ENCODE results near the gene APLP2.
"Not testable (repeated sequence)": the region's sequence is repeated elsewhere in the genome, so short reads cannot be mapped to it uniquely, and the experiment has no call there.

Gene APLP2

GRCh38 chr11:130090517-130090916 lies 20.8 kb downstream of the APLP2 start:
- DNase-seq (ENCODE audit: low read depth), result not testable (repeated sequence)

- not testable (repeated sequence) for DNase-seq (ENCODE audit: low read depth)
Observed at GRCh38 chr11:130091169-130091568, 21.5 kb downstream of the APLP2 start.

- no peak for DNase-seq (ENCODE audit: low read depth)
Observed at GRCh38 chr11:130092661-130093060, 23.0 kb downstream of the APLP2 start.

- no peak for DNase-seq (ENCODE audit: low read depth)
Observed at GRCh38 chr11:130094614-130095013, 24.9 kb downstream of the APLP2 start.

DNA sequence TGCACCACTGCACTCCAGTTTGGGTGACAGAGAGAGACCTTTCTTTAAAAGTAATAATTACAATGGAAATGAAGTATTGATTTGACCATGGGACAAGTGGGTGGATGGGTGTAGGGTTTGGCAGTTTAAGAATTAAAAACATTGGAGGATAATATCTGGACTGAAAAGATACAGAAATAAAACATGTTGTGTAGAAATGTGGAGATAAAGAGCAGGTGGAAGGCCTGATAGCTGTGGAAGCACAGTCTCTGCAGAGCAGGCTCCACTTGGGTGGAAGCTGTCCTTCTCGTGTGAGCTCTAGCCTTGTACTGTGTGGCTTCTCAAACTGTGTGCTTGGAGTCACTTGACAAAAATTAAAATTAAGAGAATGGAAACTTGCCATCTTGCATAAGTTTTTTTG lies 25.6 kb downstream of the APLP2 start:
- no peak for DNase-seq (ENCODE audit: low read depth)

GRCh38 chr11:130096042-130096441 lies 26.3 kb downstream of the APLP2 start:
- DNase-seq (ENCODE audit: low read depth), result no peak

- DNase-seq (ENCODE audit: low read depth), result no peak
Observed at GRCh38 chr11:130096823-130097222, 27.1 kb downstream of the APLP2 start.

GRCh38 chr11:130097285-130097684 lies 27.6 kb downstream of the APLP2 start:
- DNase-seq (ENCODE audit: low read depth), result no peak

DNA sequence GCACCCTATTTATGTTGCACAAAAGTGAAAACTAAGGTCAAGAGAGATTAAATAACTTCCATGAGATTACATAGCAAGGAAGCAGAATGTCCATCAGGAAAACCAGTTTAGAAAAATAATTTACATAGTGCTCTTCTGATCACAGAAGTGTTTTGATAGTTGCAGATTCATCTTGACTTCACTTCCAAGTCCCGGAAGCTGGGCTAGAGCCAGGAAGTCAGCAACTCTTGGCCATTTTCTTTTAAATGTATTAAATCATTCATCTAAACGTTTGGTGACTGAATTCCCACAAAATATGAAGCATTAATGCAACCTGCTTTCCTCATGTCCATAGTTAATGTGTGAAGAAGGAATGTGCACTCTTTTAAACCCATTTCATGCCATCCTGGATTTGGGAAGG lies 29.7 kb downstream of the APLP2 start:
- no peak for DNase-seq (ENCODE audit: low read depth)

DNA sequence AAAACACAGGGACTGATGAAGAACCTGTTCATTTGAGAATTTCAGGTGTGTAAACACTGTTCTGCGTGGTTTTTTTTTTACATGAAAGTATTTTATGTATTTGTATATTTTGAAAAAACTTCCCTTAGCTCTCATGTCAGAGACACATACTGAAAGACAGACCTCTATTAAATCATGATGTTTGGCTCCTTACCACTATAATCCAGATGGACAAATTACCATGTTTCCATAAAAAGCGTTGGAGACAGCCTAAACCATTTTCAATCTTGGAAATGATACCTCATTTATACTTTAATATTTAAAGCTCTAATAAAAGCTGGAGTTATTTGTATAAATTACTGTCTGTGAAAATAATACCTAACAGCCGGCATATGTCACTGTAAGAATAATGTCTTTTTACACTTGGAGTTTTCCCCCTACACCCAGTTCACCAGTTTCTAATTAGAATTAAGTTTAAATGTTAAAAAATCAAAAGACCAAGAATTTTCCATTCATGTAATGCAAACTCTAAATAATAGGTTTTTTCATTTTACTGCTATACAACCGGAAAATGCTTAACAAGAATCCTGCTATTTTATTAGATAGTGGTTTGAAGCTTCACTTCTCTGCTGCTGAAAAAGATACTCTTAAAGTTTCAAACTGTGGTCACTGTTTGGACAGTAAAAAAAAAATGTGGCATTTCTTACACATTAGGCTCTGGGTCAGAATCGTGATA lies 30.8 kb downstream of the APLP2 start:
- no peak for DNase-seq (ENCODE audit: low read depth)

DNA sequence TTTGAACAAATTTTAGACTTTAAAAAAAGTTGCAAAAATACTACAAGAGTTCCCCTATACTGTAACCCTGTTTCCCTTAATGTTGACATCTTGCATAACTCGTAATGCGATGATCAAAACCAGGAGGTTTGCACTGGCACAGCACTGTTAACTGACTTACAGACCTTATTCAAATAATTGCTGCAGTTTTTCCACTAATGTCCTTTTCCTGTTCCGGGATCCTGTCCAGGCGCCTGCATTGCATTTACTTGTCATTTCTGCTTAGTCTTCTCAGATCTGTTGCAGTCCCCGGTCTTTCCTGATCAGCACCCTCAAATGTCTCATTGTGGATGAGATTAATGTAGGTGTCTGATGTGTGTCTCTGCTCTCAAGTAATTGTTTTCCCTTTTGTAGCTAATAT lies 32.0 kb downstream of the APLP2 start:
- DNase-seq (ENCODE audit: low read depth), result no peak

GRCh38 chr11:130102301-130103249 lies 32.9 kb downstream of the APLP2 start:
- no peak for DNase-seq (ENCODE audit: low read depth)

GRCh38 chr11:130103296-130103814 lies 33.7 kb downstream of the APLP2 start:
- peak; percentile 99 for DNase-seq (ENCODE audit: low read depth)

DNA sequence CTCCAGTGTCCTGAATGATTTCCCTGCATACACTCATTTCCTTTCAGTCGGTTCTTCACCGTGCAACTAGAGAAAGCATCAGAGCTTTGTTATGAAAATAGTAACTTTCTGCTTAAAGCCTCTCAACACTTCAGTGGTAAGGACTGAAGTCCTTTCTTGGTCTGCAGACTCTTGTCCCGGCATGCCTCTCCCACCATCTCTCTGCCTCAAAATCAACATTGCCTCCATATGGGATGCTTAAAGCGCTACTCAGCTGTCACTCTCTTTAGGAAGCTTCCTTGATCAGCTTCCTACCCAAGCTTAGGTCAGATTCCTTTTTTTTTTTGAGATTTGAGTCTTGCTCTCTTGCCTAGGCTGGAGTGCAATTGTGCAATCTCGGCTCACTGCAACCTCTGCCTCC lies 36.7 kb downstream of the APLP2 start:
- DNase-seq (ENCODE audit: low read depth), result no peak

GRCh38 chr11:130108671-130109070 lies 39.0 kb downstream of the APLP2 start:
- DNase-seq (ENCODE audit: low read depth), result not testable (repeated sequence)

GRCh38 chr11:130109386-130109785 lies 39.7 kb downstream of the APLP2 start:
- no peak for DNase-seq (ENCODE audit: low read depth)

DNA sequence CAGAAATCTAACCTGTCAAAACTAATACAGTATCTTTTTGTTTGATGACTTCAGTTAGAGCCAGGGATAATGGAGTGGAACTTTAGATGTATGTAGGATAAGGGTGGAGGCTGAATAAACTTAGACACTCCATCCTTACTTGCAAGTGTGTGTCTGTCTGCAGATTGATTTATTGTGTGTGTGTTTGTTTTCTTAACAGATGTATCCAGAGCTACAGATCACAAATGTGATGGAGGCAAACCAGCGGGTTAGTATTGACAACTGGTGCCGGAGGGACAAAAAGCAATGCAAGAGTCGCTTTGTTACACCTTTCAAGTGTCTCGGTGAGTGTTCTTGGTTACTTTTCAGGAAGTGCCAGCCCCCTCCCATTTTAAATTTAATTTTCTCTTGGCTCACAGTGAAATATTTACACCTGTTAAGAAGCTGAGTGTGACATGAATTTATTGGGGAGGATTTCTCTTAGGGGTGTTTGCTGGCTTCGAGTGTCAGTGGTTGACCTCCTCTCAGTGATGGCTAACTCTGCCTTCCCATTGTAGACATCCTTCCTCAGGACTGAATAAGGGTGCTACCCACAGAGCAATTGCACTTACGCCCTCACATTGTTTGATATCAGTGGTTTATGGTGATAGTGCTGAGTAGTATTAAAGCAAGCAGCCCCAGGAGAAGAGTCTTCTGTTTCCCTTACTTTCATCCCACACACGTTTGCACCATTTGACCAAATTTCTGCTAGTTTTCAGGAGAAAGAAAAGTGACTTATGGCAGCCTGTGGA lies 40.8 kb downstream of the APLP2 start:
- DNase-seq (ENCODE audit: low read depth), result no peak

DNA sequence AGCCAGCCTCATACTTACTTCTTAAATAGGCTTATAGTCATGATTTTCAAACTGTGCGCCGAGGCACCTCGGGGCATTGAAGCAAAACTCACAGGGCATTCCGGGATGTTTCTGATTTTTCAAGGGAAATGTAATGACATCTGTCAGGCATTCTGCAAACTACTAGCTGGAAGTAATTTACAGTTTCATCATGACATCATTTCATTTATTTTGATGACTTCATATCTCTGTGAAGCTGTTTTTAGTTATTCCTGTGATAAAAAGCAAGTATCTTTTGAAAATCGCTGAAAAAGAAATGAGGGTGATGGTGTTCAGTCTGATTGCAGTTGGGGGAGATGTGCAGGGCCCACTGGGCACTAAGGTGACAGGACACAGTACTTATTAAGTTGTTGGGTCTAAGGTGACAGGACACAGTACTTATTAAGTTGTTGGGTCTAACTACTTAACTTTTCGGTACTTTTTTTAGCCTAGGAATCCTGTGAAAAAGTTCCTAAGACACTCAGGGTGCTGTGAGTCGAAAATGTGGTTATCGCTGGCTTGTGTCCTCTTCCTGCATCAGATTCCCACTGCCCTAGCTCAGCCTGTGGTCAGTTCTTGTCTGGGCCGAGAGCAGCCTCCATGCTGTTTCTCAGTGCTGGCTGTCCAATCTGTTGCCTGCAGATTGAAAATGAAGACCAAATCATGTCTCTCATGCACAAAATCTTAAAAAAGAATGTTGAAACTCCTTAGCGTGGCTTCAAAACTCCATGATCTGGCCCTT lies 42.6 kb downstream of the APLP2 start:
- DNase-seq (ENCODE audit: low read depth), result no peak

GRCh38 chr11:130114281-130114680 lies 44.6 kb downstream of the APLP2 start:
- DNase-seq (ENCODE audit: low read depth), result no peak

DNA sequence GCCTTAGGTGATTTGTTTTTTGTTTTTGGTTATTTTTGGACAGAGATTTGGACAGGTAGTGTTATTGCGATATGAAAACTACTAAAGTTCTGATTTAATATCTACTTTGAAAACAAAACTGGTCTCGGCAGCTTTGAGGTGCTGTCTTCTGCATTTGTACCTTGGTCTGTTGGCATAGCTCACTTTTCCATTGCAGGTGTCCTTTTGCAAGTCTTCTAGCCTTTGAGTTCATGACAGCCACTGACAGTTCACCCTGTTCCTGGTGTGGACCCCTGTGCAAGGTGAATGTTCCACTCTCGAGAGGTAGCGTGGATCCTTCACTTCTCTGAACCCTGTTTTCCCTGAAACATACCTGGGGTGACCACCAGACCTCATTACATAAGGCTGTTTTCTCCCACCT lies 45.0 kb downstream of the APLP2 start:
- no peak for DNase-seq (ENCODE audit: low read depth)

DNA sequence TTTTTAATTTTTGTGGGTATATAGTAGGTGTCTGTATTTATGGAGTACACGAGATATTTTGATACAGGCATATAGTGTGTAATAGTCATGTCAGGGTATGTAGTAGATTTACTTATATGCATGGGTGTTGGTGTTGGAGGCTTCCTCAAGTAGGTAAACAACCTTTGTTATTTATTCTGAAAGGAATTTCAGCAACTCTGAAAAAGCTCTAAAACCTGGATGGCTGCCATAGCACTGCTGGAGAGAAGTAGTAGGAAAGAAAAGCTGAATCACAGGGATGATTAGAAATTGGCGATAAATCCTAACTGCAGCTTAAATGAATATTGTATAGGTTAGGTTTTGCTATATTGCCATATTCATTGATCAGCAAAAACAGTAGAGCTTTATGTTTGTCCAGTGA lies 45.5 kb downstream of the APLP2 start:
- DNase-seq (ENCODE audit: low read depth), result peak; percentile 72

Measured in iris pigment epithelial cell (primary cell).